ENCODE results near the gene CA10.

The CA10 gene

GRCh38 chr17:52147431-52147830, 11.1 kb downstream of the CA10 start:
- no peak for DNase-seq (ENCODE audit: low read depth in 2 of 2)

DNA sequence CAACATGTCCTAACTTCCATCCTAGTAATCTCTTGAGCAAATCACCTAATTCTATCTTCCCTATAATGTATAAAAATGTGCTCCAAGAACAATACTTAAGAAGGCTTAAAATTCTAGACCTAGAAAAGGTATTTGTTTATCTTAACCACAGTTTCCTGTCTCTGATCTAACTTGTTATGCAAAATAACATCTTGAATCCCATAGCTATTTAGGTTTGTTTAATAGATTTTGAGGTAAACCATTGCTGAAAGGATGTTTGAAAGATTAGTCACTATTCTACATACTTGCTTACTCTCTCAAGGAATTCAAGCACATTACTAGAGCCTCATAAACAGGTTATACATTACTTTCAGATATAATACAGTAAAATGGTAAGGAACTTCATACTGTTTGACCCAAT, 13.0 kb downstream of the CA10 start:
- no peak for DNase-seq (ENCODE audit: low read depth in 2 of 2)

DNA sequence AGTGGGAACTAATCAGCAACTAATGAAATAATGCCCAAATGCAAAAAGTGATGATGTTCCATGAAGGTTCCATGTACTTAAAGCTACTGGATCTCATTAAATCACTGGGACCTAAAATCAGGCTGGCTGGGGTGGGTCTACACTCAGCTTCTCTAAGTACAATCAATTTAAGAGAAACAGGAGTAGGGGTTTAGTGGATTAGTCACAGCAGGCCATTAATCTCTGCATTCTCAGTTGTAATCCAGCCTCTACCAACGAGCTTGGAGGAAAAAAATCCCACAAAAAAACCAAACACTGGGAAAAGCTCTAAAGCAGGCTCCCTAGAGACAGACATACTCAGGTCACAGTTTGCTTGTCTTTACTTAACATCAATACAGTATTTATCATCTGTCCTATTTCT, 15.0 kb downstream of the CA10 start:
- no peak for DNase-seq (ENCODE audit: low read depth in 2 of 2)

GRCh38 chr17:52140601-52141000, 17.9 kb downstream of the CA10 start:
- no peak for DNase-seq (ENCODE audit: low read depth in 2 of 2)

GRCh38 chr17:52138752-52139151, 19.8 kb downstream of the CA10 start:
- no peak for DNase-seq (ENCODE audit: low read depth in 2 of 2)

DNA sequence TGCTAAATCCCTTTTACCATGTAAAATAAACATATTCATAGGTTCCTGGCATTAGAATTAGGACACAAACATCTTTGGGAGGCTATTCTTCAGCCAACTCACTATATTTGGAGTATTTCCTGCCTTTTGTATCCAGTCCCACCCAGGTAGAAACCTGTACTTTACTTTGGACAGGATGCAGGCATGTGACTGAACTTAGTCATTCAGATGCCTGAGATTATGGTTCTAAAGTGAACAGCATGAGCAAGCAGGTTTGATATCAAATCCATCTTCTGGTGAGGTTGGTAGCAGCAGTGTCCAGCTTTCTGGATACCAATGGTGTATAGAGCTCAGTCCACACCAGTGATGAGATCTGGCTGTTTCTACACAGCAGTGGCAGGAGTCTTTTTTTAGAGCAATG, 20.2 kb downstream of the CA10 start:
- no peak for DNase-seq (ENCODE audit: low read depth in 2 of 2)

DNA sequence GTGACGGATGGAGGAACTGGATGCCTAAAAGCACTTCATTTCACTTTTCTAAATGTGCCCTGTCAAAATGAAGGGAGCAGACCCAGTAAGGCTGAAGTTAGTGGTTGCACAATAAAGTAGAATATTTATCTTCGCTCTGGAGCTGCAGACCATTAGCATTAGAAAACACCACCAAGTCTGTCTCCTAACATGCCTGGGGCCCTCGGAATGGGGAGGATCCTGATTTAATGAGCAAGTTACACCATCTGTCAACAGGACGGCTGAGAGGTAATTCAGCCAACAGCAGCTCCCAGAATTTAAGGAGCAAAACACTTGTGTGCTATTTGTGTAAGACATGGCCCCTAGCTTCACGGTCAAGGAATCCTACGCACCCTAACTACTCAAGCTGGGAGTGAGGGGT, 22.3 kb downstream of the CA10 start:
- no peak for DNase-seq (ENCODE audit: low read depth in 2 of 2)

DNA sequence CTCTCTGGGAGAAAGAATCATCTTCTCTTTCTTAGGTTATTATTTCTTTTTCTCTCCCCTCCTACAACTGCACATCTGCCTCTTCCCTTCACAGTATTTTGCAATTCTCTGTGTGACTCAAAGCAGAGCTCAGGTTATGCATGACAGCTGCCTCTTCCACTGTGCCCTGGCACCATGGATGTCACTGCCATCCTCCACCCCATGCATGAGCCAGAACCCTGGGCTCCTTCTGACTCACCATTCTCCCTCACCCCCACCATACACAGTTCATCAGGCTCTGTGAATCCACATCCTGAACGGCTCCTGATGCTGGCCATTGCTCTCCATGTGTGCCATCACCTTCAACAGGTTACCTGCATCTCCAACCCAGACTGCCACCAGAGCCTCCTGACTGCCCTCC, 23.9 kb downstream of the CA10 start:
- no peak for DNase-seq (ENCODE audit: low read depth in 2 of 2)

DNA sequence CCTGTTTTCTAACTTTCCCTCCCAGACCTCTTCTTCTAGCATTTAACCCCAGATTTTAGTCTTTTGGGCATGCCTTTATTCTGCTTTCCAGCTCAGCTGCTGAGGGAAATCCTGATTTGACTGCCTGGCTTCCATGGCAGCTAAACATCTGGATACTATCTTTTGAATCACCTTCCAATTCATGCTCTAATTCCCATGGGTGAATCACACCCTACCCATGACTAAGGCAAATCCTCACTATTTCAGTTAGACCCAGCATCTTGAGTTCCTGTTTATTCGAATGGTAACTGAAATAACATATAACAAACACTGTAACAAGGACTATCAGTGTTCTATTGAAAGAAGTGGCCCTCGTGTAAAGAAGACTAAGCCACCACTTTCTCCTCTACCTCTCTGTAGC, 29.8 kb downstream of the CA10 start:
- DNase-seq (ENCODE audit: low read depth in 2 of 2): no peak

DNA sequence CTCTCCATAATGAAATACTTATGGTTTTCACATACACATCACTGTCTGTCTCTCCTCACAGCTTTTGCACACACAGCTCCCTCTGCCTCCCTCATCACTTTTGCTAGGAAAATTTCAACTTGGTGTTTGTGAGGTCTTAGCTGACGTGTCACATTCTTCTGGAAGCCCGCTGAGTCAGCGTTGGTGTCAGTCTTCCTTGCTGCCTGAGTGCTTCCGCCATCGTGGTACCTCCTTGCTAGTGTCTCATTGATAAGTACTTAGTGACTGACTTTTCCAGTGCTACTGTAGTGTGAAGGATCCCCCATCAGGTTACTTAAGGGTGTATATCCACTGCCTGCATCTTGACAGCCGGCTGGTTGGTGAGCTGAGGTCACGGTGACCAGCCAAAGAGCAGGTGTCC, 33.5 kb downstream of the CA10 start:
- DNase-seq (ENCODE audit: low read depth in 2 of 2): no peak

GRCh38 chr17:52124561-52124960, 34.0 kb downstream of the CA10 start:
- DNase-seq (ENCODE audit: low read depth in 2 of 2): no peak

GRCh38 chr17:52120465-52120864, 38.0 kb downstream of the CA10 start:
- no peak for DNase-seq (ENCODE audit: low read depth in 2 of 2)

DNA sequence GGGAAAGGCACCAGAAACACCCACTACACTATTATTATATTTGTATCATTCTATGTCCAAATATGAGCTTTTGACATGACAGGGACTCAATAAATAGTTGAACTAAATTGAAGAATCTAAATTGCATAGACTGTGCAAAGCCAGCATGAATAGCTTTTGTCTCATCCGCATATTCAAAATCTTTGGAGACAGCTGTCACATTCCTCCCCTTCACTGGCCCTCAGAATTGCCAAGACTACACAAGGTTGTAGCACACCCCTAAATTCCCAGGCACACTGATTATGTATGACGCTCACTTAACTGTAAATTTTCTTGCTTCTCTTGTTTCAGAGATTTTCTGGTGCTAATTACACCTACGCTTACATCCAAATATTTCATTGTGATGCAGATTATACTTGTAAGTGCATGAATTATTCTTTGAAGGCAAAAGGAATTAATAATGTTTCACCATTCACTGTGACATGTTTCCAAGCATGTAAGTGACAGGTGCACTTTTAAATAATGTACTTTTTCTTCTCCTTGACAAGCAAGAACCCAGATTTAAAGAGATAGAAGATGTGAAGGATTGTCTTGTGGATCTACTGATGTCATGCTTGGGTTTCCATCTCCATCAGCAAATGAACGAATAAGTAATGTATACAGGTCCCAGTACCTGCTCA, 47.5 kb downstream of the CA10 start:
- no peak for DNase-seq (ENCODE audit: low read depth in 2 of 2)

GRCh38 chr17:52106638-52107261, 51.8 kb downstream of the CA10 start:
- peak in 1 of 2 donors; percentile 3 for DNase-seq (ENCODE audit: low read depth in 2 of 2)

GRCh38 chr17:52106072-52106471, 52.4 kb downstream of the CA10 start:
- no peak for DNase-seq (ENCODE audit: low read depth in 2 of 2)

GRCh38 chr17:52105591-52105990, 52.9 kb downstream of the CA10 start:
- DNase-seq (ENCODE audit: low read depth in 2 of 2): no peak

GRCh38 chr17:52096056-52096455, 62.5 kb downstream of the CA10 start:
- DNase-seq (ENCODE audit: low read depth in 2 of 2): no peak

DNA sequence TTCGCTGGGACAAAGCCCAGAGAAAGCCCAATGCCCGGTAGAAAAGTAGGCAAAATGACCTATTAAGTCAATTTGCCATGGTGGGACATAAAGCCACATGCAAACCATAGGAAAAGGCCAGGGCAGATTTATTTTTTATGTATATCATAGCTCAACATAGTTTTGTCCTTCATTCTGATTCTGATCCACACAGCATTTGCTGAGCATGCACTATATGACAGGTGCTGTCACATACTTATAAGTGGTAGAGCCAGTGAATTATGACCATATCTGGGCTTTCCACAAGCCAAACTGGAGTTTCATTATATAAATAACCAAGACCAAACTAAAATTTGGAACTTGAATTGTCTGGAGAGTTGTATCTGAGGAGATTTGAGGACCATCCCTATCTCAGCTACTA, 74.3 kb downstream of the CA10 start:
- no peak for DNase-seq (ENCODE audit: low read depth in 2 of 2)

DNA sequence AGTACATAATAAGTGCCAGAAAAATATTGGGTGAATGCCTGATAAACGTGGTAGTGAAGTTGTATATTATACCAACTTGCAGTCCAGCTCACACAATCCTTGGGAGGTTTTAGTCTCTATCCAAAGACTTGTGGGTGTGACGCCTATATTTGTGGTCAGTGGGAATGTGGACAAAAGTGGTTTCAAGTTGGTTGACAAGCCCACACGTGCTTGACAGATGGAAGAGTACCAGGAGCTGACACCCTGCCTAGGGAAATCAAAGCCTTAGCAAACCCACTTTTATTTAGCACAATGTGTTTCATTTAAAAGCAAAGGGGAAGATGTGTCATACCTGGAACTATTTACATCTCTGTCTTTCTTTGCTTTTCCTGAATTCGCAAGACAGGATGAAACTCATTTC, 79.0 kb downstream of the CA10 start:
- DNase-seq (ENCODE audit: low read depth in 2 of 2): no peak

DNA sequence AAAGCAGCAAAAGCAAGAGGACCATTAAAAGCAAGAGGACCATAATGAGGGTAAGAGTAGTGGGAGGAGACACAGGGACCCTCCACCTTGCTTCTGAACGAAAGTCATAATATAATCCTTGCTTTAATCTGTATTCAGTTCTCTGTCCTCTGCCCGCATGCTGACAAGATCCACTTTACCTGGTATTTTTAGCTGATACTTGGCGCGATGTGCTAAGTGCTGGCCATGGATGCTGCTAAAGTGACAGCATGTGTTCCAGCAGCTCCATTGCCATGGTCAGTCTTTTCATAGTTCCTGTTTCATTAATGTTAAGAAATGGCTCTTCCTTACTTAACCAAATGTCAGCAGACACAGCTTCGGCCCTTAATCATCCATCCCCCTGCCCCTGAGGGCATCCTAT, 86.8 kb downstream of the CA10 start:
- no peak for DNase-seq (ENCODE audit: low read depth in 2 of 2)

GRCh38 chr17:52064791-52065211, 93.7 kb downstream of the CA10 start:
- DNase-seq (ENCODE audit: low read depth in 2 of 2): no peak

GRCh38 chr17:52049496-52049895, 109.0 kb downstream of the CA10 start:
- no peak for DNase-seq (ENCODE audit: low read depth in 2 of 2)

DNA sequence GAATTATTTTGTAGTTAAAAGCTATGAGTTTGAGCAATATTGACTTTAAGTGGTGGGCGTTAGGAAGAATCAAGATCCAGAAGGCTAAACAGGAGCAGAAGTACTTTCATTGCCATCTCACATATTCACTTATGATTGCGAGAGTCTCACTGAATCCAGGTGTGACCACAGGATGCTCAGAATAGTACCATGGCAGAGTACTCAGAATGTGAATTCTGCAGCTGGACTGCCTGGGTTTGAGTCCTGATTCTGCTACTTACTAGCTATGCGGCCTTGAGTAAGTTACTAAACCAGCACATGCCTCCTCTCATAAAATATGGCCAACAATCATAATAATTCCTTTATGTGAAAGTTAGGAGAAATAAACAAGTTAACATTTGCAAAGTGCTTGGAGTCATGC, 109.5 kb downstream of the CA10 start:
- DNase-seq (ENCODE audit: low read depth in 2 of 2): no peak

Measured in stimulated activated CD4-positive, alpha-beta T cell treated with anti-CD3 and anti-CD28 coated beads, Interleukin-1b, Interleukin-23, amount 100 ng/mL, for 1 hour (primary cell).